Measurements from ENCODE around the gene ABCA13.
"Not testable (repeated sequence)": the region's sequence is repeated elsewhere in the genome, so short reads cannot be mapped to it uniquely, and the experiment has no call there.

ABCA13 gene

GRCh38 chr7:48171202-48171601 is at the start of gene ABCA13:
ABCA13 (plus strand) TSS chr7:48171458; CDS start chr7:48171484, 26 bp downstream.
- no peak for DNase-seq

- DNase-seq: no peak
Measured at GRCh38 chr7:48126037-48126436, 45.2 kb upstream of the ABCA13 start.

GRCh38 chr7:48130658-48131108 is 40.6 kb upstream of the ABCA13 start:
- DNase-seq: no peak

- no peak for DNase-seq
Measured at GRCh38 chr7:48132792-48133191, 38.5 kb upstream of the ABCA13 start.

- no peak for DNase-seq
Measured at GRCh38 chr7:48139459-48139858, 31.8 kb upstream of the ABCA13 start.

- no peak for DNase-seq
Measured at GRCh38 chr7:48140001-48140681, 31.1 kb upstream of the ABCA13 start.

GRCh38 chr7:48141521-48141920 is 29.7 kb upstream of the ABCA13 start:
- DNase-seq: no peak

- DNase-seq: no peak
Measured at GRCh38 chr7:48144291-48144768, 26.9 kb upstream of the ABCA13 start.

- DNase-seq: no peak
Measured at GRCh38 chr7:48147078-48147591, 24.1 kb upstream of the ABCA13 start.

- not testable (repeated sequence) for DNase-seq
Measured at GRCh38 chr7:48147690-48148089, 23.6 kb upstream of the ABCA13 start.

- DNase-seq: no peak
Measured at GRCh38 chr7:48148311-48148710, 22.9 kb upstream of the ABCA13 start.

- DNase-seq: no peak
Measured at GRCh38 chr7:48149058-48149457, 22.2 kb upstream of the ABCA13 start.

GRCh38 chr7:48150086-48150485 is 21.2 kb upstream of the ABCA13 start:
- DNase-seq: no peak

GRCh38 chr7:48154792-48155413 is 16.4 kb upstream of the ABCA13 start:
- DNase-seq: peak; percentile 27

GRCh38 chr7:48158404-48158803 is 12.9 kb upstream of the ABCA13 start:
- no peak for DNase-seq

- DNase-seq: no peak
Measured at GRCh38 chr7:48161407-48162125, 9.7 kb upstream of the ABCA13 start.

- no peak for DNase-seq
Measured at GRCh38 chr7:48165157-48165556, 6.1 kb upstream of the ABCA13 start.

GRCh38 chr7:48168159-48168558 is 3.1 kb upstream of the ABCA13 start:
- no peak for DNase-seq

GRCh38 chr7:48170506-48170905 is 752 bp upstream of the ABCA13 start:
- DNase-seq: no peak

- no peak for DNase-seq
Measured at GRCh38 chr7:48173313-48173712, 2.1 kb downstream of the ABCA13 start.

- no peak for DNase-seq
Measured at GRCh38 chr7:48173756-48174382, 2.6 kb downstream of the ABCA13 start.

GRCh38 chr7:48175019-48175418 is 3.8 kb downstream of the ABCA13 start:
- no peak for DNase-seq

- no peak for DNase-seq
Measured at GRCh38 chr7:48176356-48176893, 5.2 kb downstream of the ABCA13 start.
